Measurements from ENCODE around the gene MCRS1.

Gene MCRS1

DNA sequence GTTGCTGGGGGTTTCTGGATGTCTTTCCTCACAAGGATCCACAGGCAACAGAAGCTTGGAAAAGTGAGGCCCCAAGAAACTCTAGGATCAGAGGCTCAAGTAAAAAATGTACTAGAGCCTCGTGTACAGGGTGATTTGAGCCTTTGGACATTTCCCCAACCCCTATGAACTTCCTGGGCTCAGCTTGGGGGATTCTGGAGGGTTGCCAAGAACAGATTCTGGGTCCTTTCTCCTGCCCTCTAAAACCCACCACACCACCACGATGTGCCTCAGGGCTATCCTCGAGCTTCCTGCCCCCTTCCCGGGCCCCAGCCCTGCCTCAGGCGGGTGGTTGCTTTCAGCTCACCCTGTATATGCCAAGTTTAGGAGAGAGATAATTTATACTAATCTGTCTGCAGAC is 36.9 kb upstream of the MCRS1 start:
- H3K27ac ChIP-seq (ENCODE audit: low read length) = no peak overlapping the region
- TF ChIP-seq EZH2 (optimal IDR thresholded peaks at IDR 0.05; ENCODE audit: low read depth, low read length) = no peak
- no peak for TF ChIP-seq EZH2phosphoT487 (IDR thresholded peaks at IDR 0.05; ENCODE audit: low read length)
- TF ChIP-seq, protein P1, sequence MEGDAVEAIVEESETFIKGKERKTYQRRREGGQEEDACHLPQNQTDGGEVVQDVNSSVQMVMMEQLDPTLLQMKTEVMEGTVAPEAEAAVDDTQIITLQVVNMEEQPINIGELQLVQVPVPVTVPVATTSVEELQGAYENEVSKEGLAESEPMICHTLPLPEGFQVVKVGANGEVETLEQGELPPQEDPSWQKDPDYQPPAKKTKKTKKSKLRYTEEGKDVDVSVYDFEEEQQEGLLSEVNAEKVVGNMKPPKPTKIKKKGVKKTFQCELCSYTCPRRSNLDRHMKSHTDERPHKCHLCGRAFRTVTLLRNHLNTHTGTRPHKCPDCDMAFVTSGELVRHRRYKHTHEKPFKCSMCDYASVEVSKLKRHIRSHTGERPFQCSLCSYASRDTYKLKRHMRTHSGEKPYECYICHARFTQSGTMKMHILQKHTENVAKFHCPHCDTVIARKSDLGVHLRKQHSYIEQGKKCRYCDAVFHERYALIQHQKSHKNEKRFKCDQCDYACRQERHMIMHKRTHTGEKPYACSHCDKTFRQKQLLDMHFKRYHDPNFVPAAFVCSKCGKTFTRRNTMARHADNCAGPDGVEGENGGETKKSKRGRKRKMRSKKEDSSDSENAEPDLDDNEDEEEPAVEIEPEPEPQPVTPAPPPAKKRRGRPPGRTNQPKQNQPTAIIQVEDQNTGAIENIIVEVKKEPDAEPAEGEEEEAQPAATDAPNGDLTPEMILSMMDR (IDR thresholded peaks at IDR 0.05; ENCODE audit: low read length) = no peak
- H3K4me1 ChIP-seq (ENCODE audit: low read length) = no peaks in the 10 kb centered on the region
- no peak overlapping the region for H3K4me3 ChIP-seq (ENCODE audit: low read length)
- H4K20me1 ChIP-seq (ENCODE audit: insufficient read depth, low read length) = no peaks in the 10 kb centered on the region
- H2AFZ ChIP-seq (ENCODE audit: low read length) = no peak overlapping the region
- no peaks in the 10 kb centered on the region for H3F3A ChIP-seq (ENCODE audit: insufficient read depth, low read length)
- H3K27me3 ChIP-seq (replicated peaks; ENCODE audit: insufficient read depth, low read length) = no peaks in the 10 kb centered on the region
- H3K9ac ChIP-seq (ENCODE audit: low read length) = no peak overlapping the region
- H3K4me2 ChIP-seq (ENCODE audit: low read depth, low read length) = no peak overlapping the region
- no peaks in the 10 kb centered on the region for H3K9me3 ChIP-seq (replicated peaks; ENCODE audit: insufficient read depth, low read length)
- no peaks in the 10 kb centered on the region for H3K9me2 ChIP-seq (replicated peaks; ENCODE audit: insufficient read depth, low read length)
- no peaks in the 10 kb centered on the region for H3K36me3 ChIP-seq (replicated peaks; ENCODE audit: insufficient read depth, low read length)
- H3K79me2 ChIP-seq (ENCODE audit: low read length) = no peaks in the 10 kb centered on the region
- DNase-seq = no peak

- no peaks in the 10 kb centered on the region for H3K9me3 ChIP-seq (replicated peaks; ENCODE audit: insufficient read depth, low read length)
- H3K9me2 ChIP-seq (replicated peaks; ENCODE audit: insufficient read depth, low read length) = no peaks in the 10 kb centered on the region
- no peaks in the 10 kb centered on the region for H3K27me3 ChIP-seq (replicated peaks; ENCODE audit: insufficient read depth, low read length)
- H3K27ac ChIP-seq (ENCODE audit: low read length) = no peak overlapping the region
- H2AFZ ChIP-seq (ENCODE audit: low read length) = no peak overlapping the region
- DNase-seq = no peak
- H3F3A ChIP-seq (ENCODE audit: insufficient read depth, low read length) = no peaks in the 10 kb centered on the region
- no peak overlapping the region for H3K4me3 ChIP-seq (ENCODE audit: low read length)
- H3K4me1 ChIP-seq (ENCODE audit: low read length) = no peaks in the 10 kb centered on the region
- H3K9ac ChIP-seq (ENCODE audit: low read length) = no peak overlapping the region
- H3K79me2 ChIP-seq (ENCODE audit: low read length) = no peaks in the 10 kb centered on the region
- H4K20me1 ChIP-seq (ENCODE audit: insufficient read depth, low read length) = no peaks in the 10 kb centered on the region
- no peaks in the 10 kb centered on the region for H3K36me3 ChIP-seq (replicated peaks; ENCODE audit: insufficient read depth, low read length)
- TF ChIP-seq EZH2phosphoT487 (IDR thresholded peaks at IDR 0.05; ENCODE audit: low read length) = no peak
- no peak for TF ChIP-seq EZH2 (optimal IDR thresholded peaks at IDR 0.05; ENCODE audit: low read depth, low read length)
- TF ChIP-seq, protein P1 (IDR thresholded peaks at IDR 0.05; ENCODE audit: low read length) = no peak
- H3K4me2 ChIP-seq (ENCODE audit: low read depth, low read length) = no peak overlapping the region
Observed at GRCh38 chr12:49603721-49604120, 35.8 kb upstream of the MCRS1 start.

- Histone ChIP-seq H3K27ac (ENCODE audit: low read length) (no peak overlapping the region), H4K20me1 (ENCODE audit: insufficient read depth, low read length) (no peaks in the 10 kb centered on the region), H3K9me3 (replicated peaks; ENCODE audit: insufficient read depth, low read length) (no peaks in the 10 kb centered on the region), H3K9me2 (replicated peaks; ENCODE audit: insufficient read depth, low read length) (no peaks in the 10 kb centered on the region), H3F3A (ENCODE audit: insufficient read depth, low read length) (no peaks in the 10 kb centered on the region), H3K4me2 (ENCODE audit: low read depth, low read length) (no peak overlapping the region), H3K79me2 (ENCODE audit: low read length) (no peaks in the 10 kb centered on the region), H3K4me1 (ENCODE audit: low read length) (no peaks in the 10 kb centered on the region), H3K27me3 (replicated peaks; ENCODE audit: insufficient read depth, low read length) (no peaks in the 10 kb centered on the region), H3K9ac (ENCODE audit: low read length) (no peak overlapping the region), H2AFZ (ENCODE audit: low read length) (no peak overlapping the region), H3K36me3 (replicated peaks; ENCODE audit: insufficient read depth, low read length) (no peaks in the 10 kb centered on the region), H3K4me3 (ENCODE audit: low read length) (no peak overlapping the region)
- DNase-seq = no peak
- TF ChIP-seq, protein P1 (IDR thresholded peaks at IDR 0.05; ENCODE audit: low read length) = no peak
- TF ChIP-seq EZH2 (optimal IDR thresholded peaks at IDR 0.05; ENCODE audit: low read depth, low read length) = no peak
- no peak for TF ChIP-seq EZH2phosphoT487 (IDR thresholded peaks at IDR 0.05; ENCODE audit: low read length)
Observed at GRCh38 chr12:49599961-49600360, 32.0 kb upstream of the MCRS1 start.
